Measurements from ENCODE around the gene CCDC33.

The CCDC33 gene

GRCh38 chr15:74384881-74385643 is 148.9 kb downstream of the CCDC33 start:
- peak; percentile 79 for DNase-seq

- no peak for DNase-seq
Observed at GRCh38 chr15:74385733-74386132, 149.6 kb downstream of the CCDC33 start.

All from activated effector memory CD4-positive, alpha-beta T cell treated with anti-CD3 and anti-CD28 coated beads, Interleukin-2, amount 50 U/mL, for 16 hours (primary cell).